Tibial nerve (tissue), 3 donors: ENCODE measurements around the gene RUFY1.

Experiments
- CTCF ChIP-seq, 5 experiments: fragments of 200-600 bp in 3 of 5; fragments of 450-650 bp in 2 of 5; sonication (generic) in 3 of 5; IDR thresholded peaks; one replicate each; pipeline ENCODE4 v1.5.1; 2016 to 2019; ENCODE audit warnings: antibody characterized with exemption in 5 of 5, mild to moderate bottlenecking in 3 of 5, moderate library complexity in 2 of 5
- POLR2A ChIP-seq, 2 donors: fragments of 450-650 bp; IDR thresholded peaks; one replicate each; pipeline ENCODE4 v1.6.1; 2017; ENCODE audit warnings: antibody characterized with exemption in 2 of 2, mild to moderate bottlenecking in 2 of 2, moderate library complexity in 2 of 2

- TF ChIP-seq CTCF (IDR thresholded peaks at IDR 0.05) (peak in 1 of 5 experiments; percentile 49), POLR2A (IDR thresholded peaks at IDR 0.05) (no peak)
Observed at GRCh38 chr5:179623906-179624741, 73.8 kb downstream of the RUFY1 start.
